Measurements from ENCODE around the gene EPB41L5. TPM values are rescaled to one million over a fixed set of nuclear protein-coding genes. Genes with fewer than 3 reads are reported as not detected.

Gene EPB41L5
- total RNA-seq, 1 experiment from 2014 or later = 19.0 TPM

GRCh38 chr2:120208381-120209353 lies 195.8 kb downstream of the EPB41L5 start:
- no peaks in the 10 kb centered on the region for H3K9me3 Mint-ChIP-seq (ENCODE audit: unreplicated experiment)
- ChIA-PET POLR2A (interaction anchor here (1.8 kb wide), 1 partner anchor 32 kb away, joined by 7 read pairs; no protein-coding TSS in a partner anchor), CTCF (interaction anchor here (0.6 to 1.7 kb wide), 4 partner anchors 84 to 191 kb away, joined by 3 to 6 read pairs (median 4); no protein-coding TSS in a partner anchor)
- no peak overlapping the region for H3K4me3 Mint-ChIP-seq (ENCODE audit: unreplicated experiment)
- H3K36me3 Mint-ChIP-seq (ENCODE audit: insufficient read depth, unreplicated experiment) = no peaks in the 10 kb centered on the region
- TF ChIP-seq CTCF (IDR thresholded peaks at IDR 0.05; ENCODE audit: unreplicated experiment) = no peak
- H3K27ac Mint-ChIP-seq (ENCODE audit: low read depth, unreplicated experiment) = no peak overlapping the region
- intact Hi-C loops (cut with micrococcal nuclease) = no loop called here
- no peak for DNase-seq (ENCODE audit: unreplicated experiment)
- BruUV-seq (replicated peaks) = no TSS peak
- no peaks in the 10 kb centered on the region for H3K27me3 Mint-ChIP-seq (ENCODE audit: insufficient read depth, unreplicated experiment)
- peaks cover 10% of the 10 kb centered on the region for H3K4me1 Mint-ChIP-seq (ENCODE audit: insufficient read depth, unreplicated experiment)

- no peaks in the 10 kb centered on the region for H3K36me3 Mint-ChIP-seq (ENCODE audit: insufficient read depth, unreplicated experiment)
- ChIA-PET CTCF (interaction anchor here (0.6 to 1.7 kb wide), 3 partner anchors 102 to 484 kb away, joined by 3 to 5 read pairs (median 3); no protein-coding TSS in a partner anchor), POLR2A (interaction anchor here (1.8 kb wide), 1 partner anchor 33 kb away, joined by 7 read pairs; no protein-coding TSS in a partner anchor)
- no TSS peak for BruUV-seq (replicated peaks)
- no peak overlapping the region for H3K4me3 Mint-ChIP-seq (ENCODE audit: unreplicated experiment)
- no peak for DNase-seq (ENCODE audit: unreplicated experiment)
- intact Hi-C loops (cut with micrococcal nuclease) = no loop called here
- H3K4me1 Mint-ChIP-seq (ENCODE audit: insufficient read depth, unreplicated experiment) = peaks cover 10% of the 10 kb centered on the region
- no peaks in the 10 kb centered on the region for H3K27me3 Mint-ChIP-seq (ENCODE audit: insufficient read depth, unreplicated experiment)
- no peak for TF ChIP-seq CTCF (IDR thresholded peaks at IDR 0.05; ENCODE audit: unreplicated experiment)
- H3K27ac Mint-ChIP-seq (ENCODE audit: low read depth, unreplicated experiment) = peak overlapping the region; percentile 82
- H3K9me3 Mint-ChIP-seq (ENCODE audit: unreplicated experiment) = no peaks in the 10 kb centered on the region
Measured at GRCh38 chr2:120209427-120210269, 196.8 kb downstream of the EPB41L5 start.

GRCh38 chr2:120210270-120210693 lies 197.4 kb downstream of the EPB41L5 start:
- intact Hi-C loops (cut with micrococcal nuclease) = no loop called here
- H3K27me3 Mint-ChIP-seq (ENCODE audit: insufficient read depth, unreplicated experiment) = no peaks in the 10 kb centered on the region
- DNase-seq (ENCODE audit: unreplicated experiment) = no peak
- no peak for TF ChIP-seq CTCF (IDR thresholded peaks at IDR 0.05; ENCODE audit: unreplicated experiment)
- no peaks in the 10 kb centered on the region for H3K9me3 Mint-ChIP-seq (ENCODE audit: unreplicated experiment)
- CTCF ChIA-PET = interaction anchor here (0.6 to 0.7 kb wide), 2 partner anchors 103 to 483 kb away, joined by 3 read pairs; no protein-coding TSS in a partner anchor
- peaks cover 10% of the 10 kb centered on the region for H3K4me1 Mint-ChIP-seq (ENCODE audit: insufficient read depth, unreplicated experiment)
- H3K4me3 Mint-ChIP-seq (ENCODE audit: unreplicated experiment) = no peak overlapping the region
- H3K36me3 Mint-ChIP-seq (ENCODE audit: insufficient read depth, unreplicated experiment) = no peaks in the 10 kb centered on the region
- POLR2A ChIA-PET = interaction anchor here (1.8 kb wide), 1 partner anchor 34 kb away, joined by 7 read pairs; no protein-coding TSS in a partner anchor
- no TSS peak for BruUV-seq (replicated peaks)
- peak overlapping the region; percentile 82 for H3K27ac Mint-ChIP-seq (ENCODE audit: low read depth, unreplicated experiment)

Measured in MCF 10A (cell line).